ENCODE results near the gene SNRK.

Gene SNRK, protein sequence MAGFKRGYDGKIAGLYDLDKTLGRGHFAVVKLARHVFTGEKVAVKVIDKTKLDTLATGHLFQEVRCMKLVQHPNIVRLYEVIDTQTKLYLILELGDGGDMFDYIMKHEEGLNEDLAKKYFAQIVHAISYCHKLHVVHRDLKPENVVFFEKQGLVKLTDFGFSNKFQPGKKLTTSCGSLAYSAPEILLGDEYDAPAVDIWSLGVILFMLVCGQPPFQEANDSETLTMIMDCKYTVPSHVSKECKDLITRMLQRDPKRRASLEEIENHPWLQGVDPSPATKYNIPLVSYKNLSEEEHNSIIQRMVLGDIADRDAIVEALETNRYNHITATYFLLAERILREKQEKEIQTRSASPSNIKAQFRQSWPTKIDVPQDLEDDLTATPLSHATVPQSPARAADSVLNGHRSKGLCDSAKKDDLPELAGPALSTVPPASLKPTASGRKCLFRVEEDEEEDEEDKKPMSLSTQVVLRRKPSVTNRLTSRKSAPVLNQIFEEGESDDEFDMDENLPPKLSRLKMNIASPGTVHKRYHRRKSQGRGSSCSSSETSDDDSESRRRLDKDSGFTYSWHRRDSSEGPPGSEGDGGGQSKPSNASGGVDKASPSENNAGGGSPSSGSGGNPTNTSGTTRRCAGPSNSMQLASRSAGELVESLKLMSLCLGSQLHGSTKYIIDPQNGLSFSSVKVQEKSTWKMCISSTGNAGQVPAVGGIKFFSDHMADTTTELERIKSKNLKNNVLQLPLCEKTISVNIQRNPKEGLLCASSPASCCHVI

DNA sequence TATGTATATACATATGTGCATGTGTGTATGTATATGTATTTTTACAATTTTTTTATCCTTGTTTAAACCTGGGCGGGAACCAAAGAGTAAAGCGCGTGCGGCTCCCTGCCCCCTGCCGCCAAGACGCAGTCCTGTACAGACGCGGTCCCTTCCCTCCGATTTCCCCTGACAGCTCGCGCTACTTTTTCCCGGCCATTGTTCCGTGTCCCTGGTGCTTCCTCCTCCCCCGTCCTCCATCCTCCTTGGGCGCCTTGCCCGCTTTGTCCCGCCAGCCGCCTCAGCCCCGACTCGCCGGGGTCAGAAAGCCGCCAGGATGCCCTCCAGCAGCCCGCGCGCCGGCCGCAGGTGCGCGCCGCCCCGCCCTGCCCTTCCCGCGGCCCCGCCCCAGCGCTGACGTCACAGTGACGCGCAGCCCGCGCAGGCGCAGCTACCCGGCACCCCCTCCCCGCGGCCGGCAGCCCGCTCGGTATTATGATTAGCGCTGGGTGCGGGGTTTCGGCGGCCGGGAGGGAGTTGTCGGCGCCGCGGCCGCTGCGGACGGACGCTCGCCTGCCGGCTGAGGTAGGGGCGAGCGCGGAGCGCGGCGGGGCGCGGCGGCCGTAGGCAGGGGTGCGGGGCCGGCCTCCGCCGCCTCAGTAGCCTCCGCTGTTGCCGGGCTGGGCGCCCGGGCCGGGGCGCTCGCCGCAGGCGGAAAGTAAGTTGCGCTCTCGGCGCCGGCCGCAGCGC, at the start of gene SNRK:
TSS of gene SNRK (plus strand) at position 426 of the 726 bp plus-strand sequence. CDS start 16,664 bp downstream, outside the sequence.
- DNase-seq (ENCODE audit: low read depth), result peak; percentile 92

DNA sequence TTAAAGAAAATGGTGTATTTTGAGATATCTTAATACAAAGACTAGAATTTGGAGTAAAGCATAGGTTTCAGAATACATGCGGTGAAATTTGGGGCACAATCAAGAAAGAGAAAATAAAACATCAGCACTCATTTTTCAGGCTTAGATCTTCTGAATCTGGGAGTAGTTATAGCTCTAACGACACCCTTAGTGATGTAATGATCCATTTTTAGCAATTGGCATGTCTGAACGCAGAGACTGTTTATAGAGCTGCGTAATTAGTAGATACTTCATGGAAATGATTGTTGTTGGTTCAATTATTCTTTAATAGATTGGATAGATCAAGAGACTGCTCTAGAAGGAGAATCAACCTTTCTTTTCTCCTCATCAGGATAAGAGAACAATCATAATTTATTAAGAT, 47.5 kb upstream of the SNRK start:
- no peak for DNase-seq (ENCODE audit: low read depth)

DNA sequence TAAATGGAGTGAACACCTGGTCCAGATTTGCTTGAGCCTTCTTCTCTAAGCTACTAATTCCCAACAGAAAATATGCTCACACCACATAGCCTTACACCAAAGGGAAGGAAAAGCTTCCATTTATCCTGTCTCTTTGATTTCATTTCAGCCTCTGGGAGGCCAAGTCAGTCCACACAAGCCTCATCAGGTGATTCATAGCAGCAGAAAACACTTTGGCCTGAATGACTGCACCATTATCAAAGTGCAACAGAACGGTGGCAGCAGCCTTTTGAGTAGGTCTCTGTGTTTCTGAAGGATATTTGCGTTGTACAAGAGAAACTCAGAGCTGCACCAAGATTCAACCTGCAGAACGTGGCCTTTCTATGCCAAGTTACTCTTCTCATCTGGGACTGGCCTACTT, 46.6 kb upstream of the SNRK start:
- DNase-seq (ENCODE audit: low read depth), result no peak

DNA sequence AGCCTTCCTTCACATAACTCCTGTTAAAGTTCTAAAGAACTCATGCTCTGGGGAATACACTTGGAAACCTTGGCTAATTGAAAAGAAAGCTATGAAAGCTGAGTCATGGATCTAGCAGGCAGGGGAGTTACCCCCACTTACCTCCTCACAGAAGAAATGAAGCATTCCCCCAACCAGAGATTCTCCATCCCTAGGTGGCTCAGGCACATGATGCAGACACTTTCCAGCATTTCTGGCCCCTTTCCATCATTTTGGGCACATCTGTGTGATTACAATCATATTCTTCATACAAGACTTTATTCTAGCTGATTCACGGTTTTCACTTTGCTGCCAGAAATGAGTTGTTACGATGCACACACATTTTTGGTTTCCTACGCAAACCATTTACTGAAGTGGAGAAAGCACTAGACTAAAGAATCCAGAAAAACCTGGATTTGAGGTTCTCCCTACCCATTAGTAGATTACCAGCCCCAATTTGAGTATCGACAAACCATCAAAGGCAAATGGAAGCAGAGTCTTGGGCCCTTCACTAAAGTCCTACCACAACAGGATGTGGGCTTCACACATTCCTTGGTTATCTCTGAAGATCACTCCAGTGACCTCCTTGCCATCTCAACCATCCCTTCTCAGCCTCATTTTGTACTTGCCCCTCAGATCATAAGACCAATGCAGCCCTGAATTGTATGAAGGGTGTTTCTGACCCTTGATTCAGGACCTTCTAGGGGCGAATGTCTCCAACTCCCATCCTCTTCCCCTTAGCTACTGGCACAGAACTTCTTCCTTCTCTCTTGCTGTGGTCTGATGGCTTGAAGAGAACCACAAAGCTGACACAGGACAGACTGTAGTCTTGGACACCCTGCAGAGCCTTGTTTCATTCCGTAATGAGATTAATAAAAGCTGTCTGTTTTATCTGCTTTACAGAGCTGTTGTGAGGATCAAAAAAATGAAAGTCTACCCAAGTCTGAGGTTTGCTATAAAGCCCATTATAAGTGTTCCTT, 42.5 kb upstream of the SNRK start:
- DNase-seq (ENCODE audit: low read depth), result no peak

DNA sequence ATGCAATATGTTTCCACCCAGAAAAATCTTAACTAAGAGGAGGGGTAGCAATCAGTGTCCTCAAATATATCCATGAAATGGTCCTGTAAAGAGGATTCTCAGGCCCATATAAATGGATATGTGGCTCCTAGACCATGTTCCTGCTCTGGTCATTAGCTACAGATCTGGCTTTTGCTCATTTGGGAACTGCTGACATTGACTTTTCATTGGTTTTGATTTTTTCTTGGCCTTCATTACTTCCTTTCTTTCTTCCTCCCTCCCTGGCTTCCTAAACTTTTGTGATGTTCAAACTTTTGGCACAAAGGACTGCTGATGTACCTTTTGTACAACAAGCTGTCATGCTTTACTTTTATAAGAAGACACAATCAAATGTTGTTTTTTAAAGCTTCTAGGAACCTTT, 41.6 kb upstream of the SNRK start:
- DNase-seq (ENCODE audit: low read depth), result no peak

DNA sequence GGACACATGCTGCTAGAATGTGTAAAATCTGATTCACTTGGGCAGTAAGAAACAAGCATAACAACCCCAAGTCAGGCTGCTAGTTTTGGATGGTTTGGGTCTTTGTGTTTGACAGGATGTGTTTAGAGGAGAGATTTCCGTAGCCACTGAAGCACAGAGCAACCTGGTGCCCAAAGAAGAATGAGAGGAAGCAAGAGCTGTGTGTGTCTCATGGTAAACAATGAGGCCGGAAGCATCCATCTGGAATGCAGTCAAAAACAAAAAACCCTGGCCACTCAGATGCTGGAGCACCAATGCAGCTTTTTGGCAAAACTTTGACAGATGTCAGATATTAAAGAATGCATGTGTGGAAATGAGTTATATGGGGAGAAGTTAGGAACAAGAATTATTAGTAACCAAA, 39.4 kb upstream of the SNRK start:
- no peak for DNase-seq (ENCODE audit: low read depth)

DNA sequence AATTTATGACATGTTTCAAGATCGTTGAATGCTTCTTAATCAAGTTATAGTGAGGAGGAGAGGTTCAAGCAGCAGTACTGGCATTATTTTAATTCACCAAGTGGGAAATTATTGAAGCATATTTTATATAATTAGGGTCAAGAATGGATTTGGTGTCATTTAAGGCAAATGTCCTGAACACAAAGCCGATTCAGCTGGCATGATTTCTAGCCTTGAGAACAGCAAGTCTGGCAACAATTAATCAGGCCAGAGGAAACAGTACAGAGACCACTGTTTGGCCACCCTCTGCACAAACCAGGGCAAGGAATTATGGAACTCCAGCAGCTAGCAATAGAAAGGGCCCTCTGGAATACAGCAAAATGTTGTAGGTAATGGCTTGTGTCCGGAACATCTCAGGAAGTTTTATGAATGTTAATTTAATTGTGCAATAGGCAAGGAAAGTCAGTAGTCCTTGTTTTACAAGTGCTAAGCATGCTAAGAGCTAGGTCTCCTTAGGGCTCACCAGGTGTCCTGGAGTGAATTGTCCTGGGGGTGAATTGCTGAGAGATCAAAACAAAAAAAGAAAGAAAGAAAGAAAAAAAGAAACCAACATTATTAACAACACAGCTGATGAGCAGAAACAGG, 38.7 kb upstream of the SNRK start:
- DNase-seq (ENCODE audit: low read depth), result no peak

DNA sequence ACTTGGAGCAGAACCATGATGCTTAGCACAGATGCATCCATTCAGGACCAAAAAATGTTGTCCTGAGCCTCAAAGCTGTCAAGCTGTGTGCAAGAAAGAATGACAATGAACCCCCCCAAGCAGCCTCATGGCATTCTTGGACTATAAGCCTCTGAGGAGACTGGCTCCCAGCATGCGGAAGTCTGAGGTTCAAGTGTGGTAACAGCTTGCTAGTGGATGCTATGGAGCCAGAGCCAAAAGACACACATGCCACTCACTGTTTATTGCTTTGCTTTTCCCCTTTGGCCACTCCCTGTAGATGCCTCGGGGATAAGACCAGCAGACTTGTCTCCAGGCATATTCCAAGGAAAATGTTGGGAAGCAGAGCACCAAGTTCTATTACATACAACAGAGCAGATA, 38.2 kb upstream of the SNRK start:
- DNase-seq (ENCODE audit: low read depth), result no peak

DNA sequence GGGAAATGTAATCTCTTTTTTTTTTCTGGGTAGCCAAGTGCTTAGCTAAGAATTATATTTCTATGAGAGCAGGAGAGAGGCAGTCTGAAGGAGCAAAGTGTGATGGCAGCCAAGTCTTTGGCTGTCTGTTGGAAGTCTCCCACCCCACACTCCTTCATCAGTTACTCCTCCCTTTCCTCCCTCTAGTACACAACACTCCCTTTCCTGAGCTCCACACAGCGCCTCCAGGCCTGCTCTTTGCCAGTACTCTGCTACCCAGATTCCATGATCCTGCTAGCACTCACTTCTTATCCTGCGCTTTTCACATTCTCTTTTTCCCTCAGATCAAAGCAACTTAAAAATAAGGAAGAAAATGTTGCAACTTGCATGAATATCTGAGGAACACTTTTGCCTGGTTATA, 37.4 kb upstream of the SNRK start:
- no peak for DNase-seq (ENCODE audit: low read depth)

DNA sequence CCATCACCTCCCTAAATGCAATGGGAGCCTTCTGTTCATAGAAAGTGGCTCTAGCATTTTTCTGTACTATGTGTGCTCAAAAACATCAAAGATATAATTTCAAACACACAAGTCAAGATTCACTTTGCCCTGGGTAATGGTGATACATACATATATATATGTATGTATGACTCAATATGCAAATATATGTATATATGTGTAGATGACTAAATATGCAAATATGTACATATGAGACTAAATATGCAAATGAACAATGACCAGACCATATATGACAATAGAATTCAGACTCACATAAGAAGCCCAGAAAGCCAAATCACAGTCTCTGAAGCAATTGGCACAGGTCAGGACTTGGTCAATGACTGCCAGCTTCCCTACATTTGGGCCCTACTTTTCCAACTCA, 36.9 kb upstream of the SNRK start:
- no peak for DNase-seq (ENCODE audit: low read depth)

DNA sequence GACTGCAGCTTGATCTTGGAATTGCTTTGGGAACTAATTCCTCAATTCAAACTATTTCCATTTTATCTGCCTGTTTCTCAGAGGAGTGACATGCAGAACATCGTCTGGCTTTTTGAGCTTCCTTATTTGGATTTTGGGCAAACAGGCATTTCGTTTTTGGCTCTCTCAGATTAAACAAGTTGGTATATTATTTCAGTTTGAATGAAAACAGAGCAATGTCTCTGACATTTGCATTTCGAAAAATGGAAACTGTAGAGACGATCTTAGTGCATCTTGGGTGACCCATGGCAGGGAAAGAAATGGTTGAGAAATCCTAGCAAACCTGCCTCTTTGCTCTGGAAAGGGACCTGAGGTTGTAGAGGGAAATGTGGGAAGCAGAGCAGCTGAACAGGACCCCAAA, 33.0 kb upstream of the SNRK start:
- no peak for DNase-seq (ENCODE audit: low read depth)

DNA sequence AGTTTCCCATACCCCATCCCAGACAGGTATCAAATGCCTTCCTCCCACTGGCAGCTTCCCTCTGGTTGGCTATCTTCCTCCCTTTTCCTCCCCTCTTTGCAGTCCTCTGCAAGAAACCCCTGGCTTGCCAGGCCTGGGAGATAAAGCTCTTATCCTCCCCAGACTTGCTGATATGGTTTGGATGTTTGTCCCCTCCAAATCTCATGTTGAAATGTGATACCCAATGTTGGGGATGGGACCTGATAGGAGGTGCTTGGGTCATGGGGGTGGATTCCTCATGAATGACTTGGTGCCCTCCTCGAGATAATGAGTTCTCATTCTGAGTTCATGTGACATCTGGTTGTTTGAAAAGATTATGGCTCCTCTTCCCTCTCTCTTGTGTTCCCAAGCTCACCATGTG, 32.2 kb upstream of the SNRK start:
- DNase-seq (ENCODE audit: low read depth), result no peak

DNA sequence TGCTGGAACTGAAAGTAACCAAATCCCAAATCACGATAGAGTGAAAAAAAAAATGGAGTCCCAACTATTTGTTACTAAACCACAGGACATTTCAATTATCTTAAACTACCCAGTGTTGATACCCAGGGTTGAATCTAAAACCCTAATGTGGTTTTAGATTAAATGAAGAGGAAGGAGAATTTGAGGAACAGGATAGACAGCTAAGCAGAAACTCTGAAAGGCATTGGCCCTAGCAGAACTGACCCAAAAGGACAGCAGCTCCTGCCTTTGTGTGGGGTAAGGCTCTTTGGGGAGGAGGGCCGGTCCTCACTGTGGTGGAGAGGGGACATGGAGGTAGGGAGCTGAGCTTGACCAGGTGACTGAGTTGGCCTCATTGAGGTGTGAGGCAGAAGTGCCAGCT, 30.7 kb upstream of the SNRK start:
- no peak for DNase-seq (ENCODE audit: low read depth)

DNA sequence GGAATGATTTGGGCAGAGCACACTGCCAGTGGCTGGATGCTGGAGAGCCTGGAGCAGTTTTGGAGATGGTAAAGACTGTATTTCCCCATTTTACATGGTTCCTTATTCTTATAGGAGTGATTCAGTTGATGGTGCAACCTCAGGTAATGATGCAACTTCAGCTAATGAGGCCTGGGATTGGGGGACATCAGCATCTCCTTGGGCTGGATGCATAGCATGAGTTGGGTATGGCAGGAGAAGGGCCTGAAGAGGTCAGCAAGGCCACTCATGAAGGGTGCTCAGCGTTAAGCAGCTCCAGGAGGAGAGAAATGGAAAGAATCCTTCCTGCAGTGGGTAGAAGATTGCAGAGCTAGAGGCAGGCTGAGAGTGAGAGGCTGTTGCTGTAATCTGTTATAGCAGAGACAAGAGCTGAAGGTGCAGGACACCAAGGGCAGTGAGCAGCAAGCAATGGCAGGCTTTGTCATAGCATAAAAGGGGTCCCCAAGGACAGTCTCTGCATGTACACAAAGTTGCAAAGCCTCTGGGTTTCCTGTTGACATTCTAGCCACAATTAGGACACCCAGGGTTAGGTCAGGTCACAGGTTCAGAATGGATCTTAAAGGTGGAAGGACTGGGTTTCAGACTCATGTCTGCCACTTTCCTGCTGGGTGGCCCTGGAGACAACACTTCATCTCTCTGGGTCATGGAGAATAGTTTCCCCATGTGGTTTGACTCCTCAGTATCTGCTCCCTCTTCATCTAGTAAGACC, 29.5 kb upstream of the SNRK start:
- no peak for DNase-seq (ENCODE audit: low read depth)

DNA sequence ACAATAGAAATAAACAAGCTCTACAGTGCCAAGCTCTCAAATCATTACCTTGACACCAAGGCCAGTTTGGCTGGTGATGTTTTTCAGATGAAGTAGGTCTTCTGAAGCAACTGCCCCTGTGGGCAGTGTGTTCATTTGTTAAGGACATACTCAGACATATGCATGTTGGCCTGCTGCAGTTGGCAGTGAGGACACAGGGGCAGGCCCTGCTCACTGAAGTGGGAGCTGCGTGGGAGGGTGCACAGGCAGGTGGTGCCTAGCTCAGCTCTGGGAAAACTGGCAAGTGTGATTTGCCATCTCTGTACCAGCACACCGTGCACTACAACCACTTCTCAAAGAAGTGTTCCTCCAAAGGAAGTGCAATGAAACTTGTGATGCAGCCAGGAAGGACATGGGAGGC, 28.5 kb upstream of the SNRK start:
- DNase-seq (ENCODE audit: low read depth), result no peak

DNA sequence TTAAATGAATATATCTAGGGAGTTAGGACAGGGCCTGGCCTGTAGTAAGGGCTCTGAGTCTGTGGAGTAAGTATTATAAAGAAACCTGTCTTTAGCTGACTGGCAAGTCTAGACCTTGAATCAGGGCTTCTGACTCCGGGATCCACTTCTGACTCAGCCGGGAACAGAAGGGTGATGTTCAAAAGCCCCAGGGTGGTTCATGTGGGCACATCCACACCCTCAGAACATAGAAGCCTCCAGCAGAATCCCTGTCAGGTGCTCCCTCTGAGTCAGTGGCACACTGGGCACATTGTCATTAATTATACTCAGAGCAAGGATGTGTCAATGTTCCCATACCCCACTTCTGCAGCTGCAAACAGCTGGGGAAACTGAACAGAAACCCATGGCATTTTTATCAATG, 26.7 kb upstream of the SNRK start:
- no peak for DNase-seq (ENCODE audit: low read depth)

DNA sequence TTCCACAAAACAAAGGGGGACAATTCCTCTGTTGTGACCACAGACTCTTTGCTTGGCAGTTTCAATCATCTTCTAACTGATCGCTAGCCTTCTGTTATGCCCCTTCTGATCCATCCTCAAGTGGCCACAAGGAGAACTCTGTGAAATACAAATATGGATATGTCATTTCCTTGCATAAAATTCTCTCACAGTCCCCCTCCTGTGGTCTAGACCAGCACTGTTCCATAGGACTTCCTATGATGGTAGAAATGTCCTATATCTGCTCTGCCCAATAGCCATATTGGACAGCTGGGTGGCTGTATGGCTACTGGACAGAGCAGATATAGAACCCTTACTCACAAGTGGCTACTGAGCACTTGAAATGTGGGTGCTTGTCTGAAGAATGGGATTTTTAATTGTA, 25.9 kb upstream of the SNRK start:
- no peak for DNase-seq (ENCODE audit: low read depth)

DNA sequence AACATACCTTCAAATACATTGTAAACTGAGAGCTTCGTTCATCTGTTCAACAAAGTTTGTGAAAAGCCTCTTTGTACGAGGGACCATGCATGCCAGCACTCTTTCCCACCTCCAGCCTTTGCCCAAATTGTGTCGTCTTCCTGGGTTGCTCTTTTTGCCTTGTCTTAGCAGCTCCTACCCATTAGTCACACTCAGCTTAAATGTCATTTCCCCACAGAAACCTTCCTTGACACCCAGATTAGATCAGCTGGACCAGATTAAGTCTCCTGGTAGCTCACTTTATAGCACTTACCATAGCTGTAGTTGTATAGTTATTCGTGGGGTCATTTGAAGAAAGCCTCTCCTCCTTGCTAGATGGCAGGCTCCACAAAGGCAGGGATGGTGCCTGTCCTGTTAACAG, 24.1 kb upstream of the SNRK start:
- DNase-seq (ENCODE audit: low read depth), result no peak

DNA sequence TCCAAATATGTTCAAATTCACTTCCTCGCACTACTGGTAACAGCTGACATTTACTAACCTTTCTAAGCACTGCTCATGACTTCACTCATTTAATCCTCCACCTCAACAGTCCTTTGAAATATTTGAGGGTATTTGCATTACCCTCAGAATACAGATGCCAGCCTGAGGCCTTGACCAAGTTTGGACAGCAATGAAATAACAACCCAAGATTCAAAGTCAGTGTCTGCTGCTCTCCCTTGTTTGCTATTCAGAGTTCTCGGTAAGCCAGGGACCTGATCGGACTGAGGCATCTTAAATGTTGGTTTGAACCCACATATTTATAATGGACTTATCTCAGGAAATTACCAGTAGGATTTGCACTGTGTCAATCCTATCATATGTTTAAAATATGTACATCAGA, 19.9 kb upstream of the SNRK start:
- DNase-seq (ENCODE audit: low read depth), result no peak

DNA sequence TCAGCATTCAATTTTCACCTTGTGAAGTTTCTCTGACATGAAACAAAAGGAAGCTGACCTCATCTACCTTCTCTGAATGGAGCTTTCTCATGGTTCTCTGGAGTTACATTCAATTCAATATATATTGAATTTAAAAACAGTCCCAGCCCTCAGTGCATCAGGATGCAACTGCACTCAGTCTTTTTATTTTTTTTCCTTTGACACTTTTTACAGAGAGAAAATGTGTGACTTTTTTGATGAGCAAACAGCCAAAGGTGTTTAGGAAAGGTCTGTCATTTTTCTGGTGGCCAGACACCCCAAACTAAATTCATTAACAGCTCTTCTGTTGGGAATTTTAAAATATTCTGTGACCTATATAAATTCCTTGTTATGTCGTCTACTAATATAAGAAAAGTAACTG, 19.3 kb upstream of the SNRK start:
- no peak for DNase-seq (ENCODE audit: low read depth)

DNA sequence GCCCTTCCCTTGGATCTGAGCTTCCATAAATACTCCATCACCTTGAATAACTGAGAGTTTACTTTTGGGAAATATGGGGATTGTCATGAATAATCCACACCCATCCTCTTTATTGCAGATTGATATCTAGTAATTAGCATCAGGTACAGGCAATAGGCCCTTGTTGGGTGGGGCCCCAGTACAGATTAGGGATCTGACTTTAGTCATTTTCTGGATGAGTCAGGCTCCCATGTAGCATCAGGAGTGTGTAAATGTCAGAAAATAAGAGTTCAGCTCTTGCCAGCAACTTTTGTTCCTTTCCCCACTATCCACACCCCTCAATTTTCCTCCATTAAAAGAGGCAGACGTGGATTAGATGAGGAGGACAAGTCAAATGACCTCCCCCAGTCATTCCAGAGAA, 17.7 kb upstream of the SNRK start:
- DNase-seq (ENCODE audit: low read depth), result no peak

Measured in activated T-cell treated with anti-CD3 and anti-CD28 coated beads for 1 hour (primary cell).